Endothelial cell of umbilical vein (primary cell): ENCODE measurements around the gene SLC14A1. TPM values are rescaled to one million over a fixed set of nuclear protein-coding genes. Genes with fewer than 3 reads are reported as not detected.

Experiments
- BruUV-seq: library from RNA; stranded (reverse); fragments of 400-500 nt; replicated peaks from 2 replicates; lab custom pipeline; 2021; lab: Mats Ljungman, UMichigan
- CTCF ChIA-PET: fragments of 300-600, 350-600 bp; sonication (Branson Sonifier 250); formaldehyde crosslinking; loops from one replicate; lab custom pipeline; 2021; ENCODE audit warnings: antibody characterized with exemption, inconsistent platforms; lab: Charles Lee
- POLR2A ChIA-PET: fragments of 300-600, 350-600 bp; sonication (Branson Sonifier 250); formaldehyde crosslinking; loops from one replicate; lab custom pipeline; 2021; ENCODE audit warnings: antibody characterized with exemption, inconsistent platforms; lab: Charles Lee
- DNase-seq: peaks from one replicate; pipeline ENCODE4 v3.0.0-alpha.2; 2011; ENCODE audit warnings: low read depth, low spot score
- FAIRE-seq: peaks from 2 replicates; lab custom pipeline; 2011; peaks lifted over from hg19 to GRCh38; lab: Jason Lieb, UNC
- H2AFZ ChIP-seq: 2 replicates; pipeline ENCODE4 v1.6.0; 2012; ENCODE audit warnings: low read depth, low read length, control low read depth, inconsistent platforms
- H3K27ac ChIP-seq: 2 replicates; pipeline ENCODE4 v1.5.1; 2011; ENCODE audit warnings: low read depth, mild to moderate bottlenecking, control low read depth, low read length, moderate library complexity; ENCODE audit not compliant: insufficient read depth
- H3K27me3 ChIP-seq, 2 experiments: 2 replicates each; pipeline versions ENCODE4 v1.6.0 to v1.6.1; 2011; ENCODE audit warnings: low read length in 2 of 2, mixed read lengths in 1 of 2; ENCODE audit not compliant: control insufficient read depth in 2 of 2, insufficient read depth in 2 of 2
- H3K36me3 ChIP-seq, 2 experiments: 2 replicates in 1 of 2; 3 replicates in 1 of 2; pipeline ENCODE4 v1.5.1; 2011; ENCODE audit warnings: low read length in 2 of 2, mild to moderate bottlenecking in 1 of 2, moderate library complexity in 1 of 2; ENCODE audit not compliant: control insufficient read depth in 2 of 2, insufficient read depth in 2 of 2; ENCODE audit errors: extremely low read depth in 1 of 2
- H3K4me1 ChIP-seq: 3 replicates; pipeline ENCODE4 v1.5.1; 2011; ENCODE audit warnings: mild to moderate bottlenecking, low read length; ENCODE audit not compliant: control insufficient read depth, insufficient read depth; ENCODE audit errors: extremely low read depth
- H3K4me2 ChIP-seq: 2 replicates; pipeline ENCODE4 v1.6.1; 2011; ENCODE audit warnings: low read length, control low read depth, mixed read lengths; ENCODE audit not compliant: insufficient read depth
- H3K4me3 ChIP-seq, 3 experiments: fragments of 200-600 bp in 1 of 3; sonication (generic), shearing (Covaris generic) in 1 of 3; replicated peaks in 1 of 3; 2 replicates each; pipeline ENCODE4 v1.5.1; 2011 to 2016; ENCODE audit warnings: control low read depth in 3 of 3, low read length in 3 of 3, mild to moderate bottlenecking in 2 of 3, inconsistent platforms in 1 of 3, low read depth in 1 of 3, moderate library complexity in 1 of 3; ENCODE audit not compliant: insufficient read depth in 1 of 3
- H3K79me2 ChIP-seq: 2 replicates; pipeline ENCODE4 v1.6.0; 2012; ENCODE audit warnings: low read length, inconsistent platforms; ENCODE audit not compliant: control insufficient read depth, insufficient read depth
- H3K9ac ChIP-seq: replicated peaks from 2 replicates; pipeline ENCODE3; 2011; ENCODE audit warnings: low read length, control low read depth; ENCODE audit not compliant: insufficient read depth; ENCODE audit errors: extremely low read depth
- H3K9me1 ChIP-seq: replicated peaks from 3 replicates; pipeline ENCODE4 v1.6.0; 2011; ENCODE audit warnings: mild to moderate bottlenecking, low read length; ENCODE audit not compliant: control insufficient read depth, insufficient read depth; ENCODE audit errors: extremely low read depth
- H3K9me3 ChIP-seq: replicated peaks from 2 replicates; pipeline ENCODE4 v1.5.1; 2012; ENCODE audit warnings: low read length, inconsistent platforms; ENCODE audit not compliant: control insufficient read depth, insufficient read depth
- H4K20me1 ChIP-seq: replicated peaks from 2 replicates; pipeline ENCODE3; 2011; ENCODE audit warnings: mild to moderate bottlenecking, low read length; ENCODE audit not compliant: control insufficient read depth, insufficient read depth; ENCODE audit errors: extremely low read depth
- EZH2 ChIP-seq: IDR thresholded peaks from 2 replicates; pipeline ENCODE4 v1.6.1; 2012; ENCODE audit warnings: borderline replicate concordance, low read depth, mild to moderate bottlenecking, moderate library complexity, low read length, inconsistent platforms; ENCODE audit not compliant: severe bottlenecking
- FOS ChIP-seq: IDR thresholded peaks from 2 replicates; pipeline ENCODE4 v1.6.1; 2011; ENCODE audit warnings: mild to moderate bottlenecking, low read length, moderate library complexity, borderline replicate concordance; ENCODE audit not compliant: insufficient read depth
- GATA2 ChIP-seq: IDR thresholded peaks from 2 replicates; pipeline ENCODE4 v1.7.0; 2011; ENCODE audit warnings: low read depth, mild to moderate bottlenecking, moderate library complexity, mixed read lengths, low read length; ENCODE audit not compliant: insufficient read length, insufficient read depth
- JUN ChIP-seq: IDR thresholded peaks from 2 replicates; pipeline ENCODE4 v1.6.1; 2011; ENCODE audit warnings: borderline replicate concordance, low read depth; ENCODE audit not compliant: insufficient read length, insufficient read depth
- MAX ChIP-seq: IDR thresholded peaks from 2 replicates; pipeline ENCODE4 v1.6.1; 2011; ENCODE audit not compliant: insufficient read depth, insufficient read length
- MYC ChIP-seq: IDR thresholded peaks from one replicate; pipeline ENCODE4 v1.6.1; 2011; ENCODE audit warnings: mild to moderate bottlenecking, low read depth, low read length
- POLR2A ChIP-seq: IDR thresholded peaks from 2 replicates; pipeline ENCODE4 v1.6.1; 2012; ENCODE audit warnings: low read depth, mild to moderate bottlenecking, control low read depth, low read length
- dilution Hi-C: fragments of 300-500 bp; cut with MboI; formaldehyde crosslinking; loops from one replicate; pipeline ENCODE4 v1.15.0; 2019; ENCODE audit warnings: low sequenced_read_pairs; ENCODE audit not compliant: extremely low pct_ligation_motif_present
- intact Hi-C: fragments of 100-400 bp; cut with micrococcal nuclease; formaldehyde crosslinking; loops from one replicate; pipeline ENCODE4 v1.10.0; 2022
- polyA plus RNA-seq, 4 experiments: library from polyadenylated mRNA; depleted of rRNA in 3 of 4; stranded (reverse) in 3 of 4; unstranded in 1 of 4; fragments of >200 nt; gene quantifications; 2 replicates each; pipeline versions ENCODE4 v1.2.1 to v1.2.3, GENCODE V29; 2011 to 2012; ENCODE audit warnings: missing spikeins in 1 of 4
- total RNA-seq: library from RNA; stranded (reverse); gene quantifications from 2 replicates; pipeline ENCODE4 v1.2.3, GENCODE V29; 2021

The SLC14A1 gene
- total and polyA plus RNA-seq, 2 donors (not counting 3 experiments of a cell fraction or from before 2014, with no cell fraction given): not detected

GRCh38 chr18:45775743-45776142, 51.8 kb downstream of the SLC14A1 start:
- Histone ChIP-seq H3K27me3 (peaks cover 5 to 16% of the 10 kb centered on the region in 2 experiments), H2AFZ (peak overlapping the region; percentile 86), H3K27ac (peak overlapping the region; percentile 46), H3K4me3 (peak overlapping the region in 2 of 3 experiments; percentile 55 to 62), H3K9me1 (no peaks in the 10 kb centered on the region), H3K9ac (peak overlapping the region; percentile 80), H3K4me2 (peak overlapping the region; percentile 74), H3K79me2 (no peaks in the 10 kb centered on the region), H3K36me3 (no peaks in the 10 kb centered on the region), H3K4me1 (peaks cover 9% of the 10 kb centered on the region), H3K9me3 (no peaks in the 10 kb centered on the region), H4K20me1 (no peaks in the 10 kb centered on the region)
- no peak for DNase-seq
- intact Hi-C loops (loop anchor here (1.0 kb wide), 3 partner anchors 19 to 64 kb away; no protein-coding TSS in a partner anchor), dilution Hi-C loops (no loop called here)
- ChIA-PET POLR2A (interaction anchor here (1.0 to 1.4 kb wide), 4 partner anchors 11 to 64 kb away, joined by 3 to 8 read pairs (median 4); no protein-coding TSS in a partner anchor), CTCF (interaction anchor here (1.0 to 2.7 kb wide), 17 partner anchors 9 to 64 kb away, joined by 3 to 25 read pairs (median 5); partner anchors contain the start of gene SLC14A1)
- no peak for FAIRE-seq
- BruUV-seq: no TSS peak
- TF ChIP-seq EZH2: no peak

GRCh38 chr18:45777393-45777792, 53.4 kb downstream of the SLC14A1 start:
- DNase-seq: no peak
- no peak for FAIRE-seq
- Histone ChIP-seq H3K9me3 (no peaks in the 10 kb centered on the region), H3K36me3 (no peaks in the 10 kb centered on the region), H3K4me3 (no peak overlapping the region), H3K27ac (no peak overlapping the region), H4K20me1 (no peaks in the 10 kb centered on the region), H2AFZ (no peak overlapping the region), H3K9me1 (no peaks in the 10 kb centered on the region), H3K4me2 (no peak overlapping the region), H3K27me3 (peaks cover 12 to 21% of the 10 kb centered on the region in 2 experiments), H3K9ac (no peak overlapping the region), H3K79me2 (no peaks in the 10 kb centered on the region), H3K4me1 (peaks cover 9% of the 10 kb centered on the region)
- ChIA-PET POLR2A (no interaction called here), CTCF (interaction anchor here (0.9 to 2.7 kb wide), 4 partner anchors 11 to 62 kb away, joined by 3 to 24 read pairs (median 3); partner anchors contain the start of gene SLC14A1)
- dilution Hi-C loops: no loop called here
- intact Hi-C loops: no loop called here
- TF ChIP-seq EZH2 (no peak), POLR2A (no peak), MAX (no peak), MYC (no peak), GATA2 (no peak), FOS (no peak), JUN (no peak)
- BruUV-seq: no TSS peak
